Ramos (cell line): ENCODE data around the gene MBD3.

Experiments
- in situ Hi-C: fragments of 300-500 bp; cut with MboI; formaldehyde crosslinking; loops from one replicate; pipeline ENCODE4 v1.14.3; 2022; ENCODE audit warnings: low sequenced_read_pairs; ENCODE audit not compliant: unreplicated experiment

The MBD3 gene

GRCh38 chr19:1524972-1525325, 67.7 kb downstream of the MBD3 start:
- in situ Hi-C loops, result loop anchor here (10.0 kb wide), 1 partner anchor 220 kb away; no protein-coding TSS in a partner anchor

- in situ Hi-C loops, result loop anchor here (10.0 kb wide), 1 partner anchor 220 kb away; no protein-coding TSS in a partner anchor
Observed at GRCh38 chr19:1524287-1524971, 68.2 kb downstream of the MBD3 start.
